OCI-LY7 (cell line): ENCODE data around the gene SLC25A24.

Source experiments
- CTCF ChIP-seq: fragments of 200-600 bp; sonication (generic); conservative IDR thresholded peaks from 2 replicates; pipeline ENCODE4 v1.5.1; 2014; ENCODE audit warnings: mild to moderate bottlenecking, antibody characterized with exemption, low read length, moderate library complexity, mixed read lengths
- EZH2phosphoT487 ChIP-seq: fragments of 200-600 bp; sonication (generic); IDR thresholded peaks from 2 replicates; pipeline ENCODE4 v1.6.1; 2018; ENCODE audit warnings: low read depth, borderline replicate concordance, mild to moderate bottlenecking, mixed run types, antibody characterized with exemption, low read length, moderate library complexity, mixed read lengths

GRCh38 chr1:108209456-108210108, 9.4 kb upstream of the SLC25A24 start:
- TF ChIP-seq CTCF (no peak), EZH2phosphoT487 (no peak)
